Upper lobe of right lung (tissue), 1 donor: ENCODE results near the gene ZNF19. TPM values are rescaled to one million over a fixed set of nuclear protein-coding genes. Genes with fewer than 3 reads are reported as not detected.

ENCODE experiments used
- ATAC-seq: fragments of 200-7000 bp; cut with Tn5 transposase; one replicate; pipeline ENCODE4 v1.9.1; 2020; ENCODE audit warnings: mild to moderate bottlenecking, moderate library complexity
- DNase-seq: peaks from one replicate; pipeline ENCODE4 v3.0.0-alpha.2; 2020
- H3K27ac ChIP-seq: fragments of 200-600 bp; one replicate; pipeline ENCODE4 v1.8.0; 2022
- H3K27me3 ChIP-seq: fragments of 200-600 bp; one replicate; pipeline ENCODE4 v1.8.0; 2022; ENCODE audit warnings: mild to moderate bottlenecking
- H3K36me3 ChIP-seq: fragments of 200-600 bp; one replicate; pipeline ENCODE4 v1.8.0; 2022
- H3K4me1 ChIP-seq: fragments of 200-600 bp; one replicate; pipeline ENCODE4 v1.8.0; 2022
- H3K4me3 ChIP-seq: fragments of 200-600 bp; one replicate; pipeline ENCODE4 v1.8.0; 2022; ENCODE audit warnings: mild to moderate bottlenecking
- H3K9me3 ChIP-seq: fragments of 200-600 bp; one replicate; pipeline ENCODE4 v1.8.0; 2022
- CTCF ChIP-seq: fragments of 200-600 bp; IDR thresholded peaks from one replicate; pipeline ENCODE4 v1.8.0; 2022; ENCODE audit warnings: antibody characterized with exemption
- intact Hi-C: fragments of 100-400 bp; cut with DNase I; formaldehyde crosslinking; loops from one replicate; pipeline ENCODE4 v1.11.0; 2022
- total RNA-seq: library from RNA; stranded (reverse); fragmentation: NEBNext Ultra II Directional; extraction: Animal tissue kit (Norgen Biotek cat#: 25700); gene quantifications from one replicate; pipeline ENCODE4 v1.2.1, GENCODE V29; 2021
- donor health status: DM: no; HTN: yes; CAD: no; lungs with severe emphysema.

Gene ZNF19
- total RNA-seq, 1 donor from 2014 or later, result 11.4 TPM

DNA sequence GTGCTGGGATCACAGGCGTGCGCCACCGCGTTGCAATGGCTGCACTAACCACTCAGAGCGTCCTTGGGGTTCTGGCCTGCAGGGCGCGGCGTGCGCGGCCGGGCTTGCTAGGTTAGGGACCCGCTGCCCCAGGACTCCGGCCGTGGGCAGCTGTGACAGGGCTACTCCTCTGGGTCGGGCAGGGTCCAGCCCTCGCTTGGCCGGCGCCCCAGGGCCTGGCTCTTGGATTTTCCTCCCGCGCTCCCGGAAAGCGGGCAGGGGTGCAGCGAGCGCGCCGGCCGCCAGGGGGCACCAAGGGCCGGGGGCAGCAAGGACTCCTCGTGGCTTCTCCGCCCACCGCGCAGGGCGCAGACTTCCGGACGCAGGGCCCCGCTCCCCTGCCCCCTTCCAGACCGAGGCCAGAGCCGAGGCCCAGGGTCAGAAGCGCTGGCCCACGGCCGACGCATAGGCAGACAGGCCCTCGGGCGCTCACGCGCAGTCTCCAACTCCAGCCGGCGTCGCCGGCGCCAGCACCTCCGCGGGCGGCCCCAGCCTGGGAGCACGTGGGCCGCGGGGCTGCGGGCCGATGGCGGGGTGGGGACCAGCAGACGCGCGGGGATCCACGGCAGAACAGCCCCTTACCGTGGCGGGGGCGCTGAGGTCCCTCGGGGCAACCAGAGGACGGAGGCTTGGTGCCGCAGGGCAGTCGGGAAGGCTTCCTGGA, 47.6 kb downstream of the ZNF19 start:
- DNase-seq, result no peak
- Histone ChIP-seq H3K27ac (no peak overlapping the region), H3K9me3 (peaks cover 17% of the 10 kb centered on the region), H3K4me1 (no peaks in the 10 kb centered on the region), H3K36me3 (no peaks in the 10 kb centered on the region), H3K27me3 (no peaks in the 10 kb centered on the region), H3K4me3 (no peak overlapping the region)
- peak; percentile 38 for TF ChIP-seq CTCF
- peak; percentile 54 for ATAC-seq
- intact Hi-C loops, result no loop called here

DNA sequence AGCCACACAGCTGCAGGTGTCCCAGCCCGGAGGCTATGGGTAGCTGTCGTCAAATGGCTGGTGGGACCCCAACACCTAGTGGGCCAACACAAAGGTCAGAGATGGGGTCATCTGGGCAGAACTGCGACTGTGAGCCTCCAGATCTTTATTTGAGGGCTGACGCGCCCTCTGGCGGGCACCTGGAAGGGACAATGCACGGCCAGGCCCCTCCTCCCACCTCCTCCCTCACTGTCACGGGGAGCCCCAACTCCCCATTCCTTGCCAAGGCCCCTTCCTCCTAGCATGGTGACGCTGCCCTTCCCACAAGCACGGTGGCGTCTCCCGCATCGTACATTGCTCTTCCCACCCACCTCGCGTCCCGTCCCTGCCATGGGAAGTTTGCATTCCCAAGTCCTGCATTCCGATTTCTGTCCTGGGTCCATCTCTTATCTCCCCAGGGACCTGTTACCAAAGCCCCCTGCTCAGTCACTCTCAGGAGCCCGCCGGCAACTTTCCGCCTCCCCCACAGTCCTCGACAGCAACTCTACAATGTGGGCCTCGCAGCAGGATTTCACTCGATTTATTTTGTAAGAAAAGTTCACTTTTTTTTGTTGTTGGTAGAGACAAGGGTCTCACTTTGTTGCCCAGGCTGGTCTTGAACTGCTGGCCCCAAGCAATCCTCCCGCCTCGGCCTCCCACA, 48.3 kb downstream of the ZNF19 start:
- no peaks in the 10 kb centered on the region for H3K4me1 ChIP-seq
- no peak overlapping the region for H3K27ac ChIP-seq
- intact Hi-C loops, result no loop called here
- peaks cover 10% of the 10 kb centered on the region for H3K9me3 ChIP-seq
- no peak for ATAC-seq
- no peak for DNase-seq
- no peak for TF ChIP-seq CTCF
- no peak overlapping the region for H3K4me3 ChIP-seq
- H3K27me3 ChIP-seq, result no peaks in the 10 kb centered on the region
- no peaks in the 10 kb centered on the region for H3K36me3 ChIP-seq

GRCh38 chr16:71439523-71439922, 49.6 kb downstream of the ZNF19 start:
- H3K36me3 ChIP-seq, result no peaks in the 10 kb centered on the region
- no peaks in the 10 kb centered on the region for H3K4me1 ChIP-seq
- H3K27me3 ChIP-seq, result no peaks in the 10 kb centered on the region
- H3K9me3 ChIP-seq, result peaks cover 3% of the 10 kb centered on the region
- H3K27ac ChIP-seq, result no peak overlapping the region
- no peak overlapping the region for H3K4me3 ChIP-seq
- DNase-seq, result no peak
- no peak for TF ChIP-seq CTCF
- ATAC-seq, result no peak
- intact Hi-C loops, result no loop called here

GRCh38 chr16:71436473-71436872, 52.7 kb downstream of the ZNF19 start:
- ATAC-seq, result no peak
- Histone ChIP-seq H3K4me3 (no peak overlapping the region), H3K36me3 (no peaks in the 10 kb centered on the region), H3K4me1 (no peaks in the 10 kb centered on the region), H3K27ac (no peak overlapping the region), H3K9me3 (no peaks in the 10 kb centered on the region), H3K27me3 (no peaks in the 10 kb centered on the region)
- no peak for TF ChIP-seq CTCF
- intact Hi-C loops, result no loop called here
- no peak for DNase-seq

GRCh38 chr16:71432906-71433305, 56.2 kb downstream of the ZNF19 start:
- Histone ChIP-seq H3K36me3 (no peaks in the 10 kb centered on the region), H3K27ac (no peak overlapping the region), H3K4me1 (no peaks in the 10 kb centered on the region), H3K27me3 (peaks cover 10% of the 10 kb centered on the region), H3K4me3 (no peak overlapping the region), H3K9me3 (no peaks in the 10 kb centered on the region)
- intact Hi-C loops, result no loop called here
- DNase-seq, result no peak
- no peak for ATAC-seq
- TF ChIP-seq CTCF, result no peak
